WTC11 (cell line): Measurements from ENCODE around the gene TCHP. TPM values are rescaled to one million over a fixed set of nuclear protein-coding genes. Genes with fewer than 3 reads are reported as not detected.

Source experiments
- ATAC-seq: fragments of 200-7000 bp; cut with Tn5 transposase; 2 replicates; pipeline ENCODE4 v1.10.0; 2021; ENCODE audit warnings: mild to moderate bottlenecking, moderate library complexity
- CTCF ChIA-PET: fragments of 300-600 bp; sonication (Branson Sonifier 250); formaldehyde crosslinking; loops from one replicate; lab custom pipeline; 2021; ENCODE audit warnings: antibody characterized with exemption; lab: Charles Lee
- POLR2A ChIA-PET: fragments of 350-600 bp; sonication (Branson Sonifier 250); formaldehyde crosslinking; loops from one replicate; lab custom pipeline; 2021; ENCODE audit warnings: antibody characterized with exemption; lab: Charles Lee
- DNase-seq: peaks from one replicate; pipeline ENCODE4 v3.0.0; 2021; ENCODE audit warnings: low spot score
- H3K27ac Mint-ChIP-seq: 2 replicates; pipeline ENCODE4 v1.8.0; 2021; ENCODE audit warnings: mixed read lengths
- H3K27me3 Mint-ChIP-seq: 2 replicates; pipeline ENCODE4 v1.8.0; 2021; ENCODE audit warnings: low read depth, mild to moderate bottlenecking, moderate library complexity, mixed read lengths
- H3K36me3 Mint-ChIP-seq: 2 replicates; pipeline ENCODE4 v1.8.0; 2021; ENCODE audit warnings: mixed read lengths
- H3K4me1 Mint-ChIP-seq: 2 replicates; pipeline ENCODE4 v1.8.0; 2022; ENCODE audit warnings: mixed read lengths
- H3K4me3 Mint-ChIP-seq: 2 replicates; pipeline ENCODE4 v1.8.0; 2021; ENCODE audit warnings: mild to moderate bottlenecking, moderate library complexity, mixed read lengths
- H3K9me3 Mint-ChIP-seq: 2 replicates; pipeline ENCODE4 v1.8.0; 2021; ENCODE audit warnings: mixed read lengths
- ATF1 ChIP-seq: sonication (generic); formaldehyde crosslinking; IDR thresholded peaks from 2 replicates; pipeline ENCODE4 v1.8.1; 2023; ENCODE audit warnings: mild to moderate bottlenecking, moderate library complexity, missing genetic modification reagents
- CBFB ChIP-seq: sonication (generic); formaldehyde crosslinking; IDR thresholded peaks from 2 replicates; pipeline ENCODE4 v1.8.1; 2022; ENCODE audit warnings: mild to moderate bottlenecking, low read depth, missing genetic modification reagents
- CREB1 ChIP-seq: sonication (generic); formaldehyde crosslinking; IDR thresholded peaks from 2 replicates; pipeline ENCODE4 v1.8.0; 2023; ENCODE audit warnings: mild to moderate bottlenecking, missing genetic modification reagents
- CREM ChIP-seq: sonication (generic); formaldehyde crosslinking; IDR thresholded peaks from 2 replicates; pipeline ENCODE4 v1.8.1; 2022; ENCODE audit warnings: mild to moderate bottlenecking, missing genetic modification reagents, moderate library complexity
- ELF4 ChIP-seq: sonication (generic); formaldehyde crosslinking; IDR thresholded peaks from 2 replicates; pipeline ENCODE4 v1.8.1; 2022; ENCODE audit warnings: low read depth, mild to moderate bottlenecking, moderate library complexity, missing genetic modification reagents
- ETV6 ChIP-seq: sonication (generic); formaldehyde crosslinking; IDR thresholded peaks from 2 replicates; pipeline ENCODE4 v1.8.1; 2022; ENCODE audit warnings: mild to moderate bottlenecking, missing genetic modification reagents
- FOXK1 ChIP-seq: sonication (generic); formaldehyde crosslinking; IDR thresholded peaks from 2 replicates; pipeline ENCODE4 v1.8.0; 2022; ENCODE audit warnings: mild to moderate bottlenecking, moderate library complexity, missing genetic modification reagents
- MXD4 ChIP-seq: fragments of 250-450 bp; sonication (Bioruptor Pico); IDR thresholded peaks from 2 replicates; pipeline ENCODE4 v1.8.0; 2021; ENCODE audit warnings: mild to moderate bottlenecking, moderate library complexity, borderline replicate concordance
- SOX15 ChIP-seq: fragments of 250-450 bp; sonication (Bioruptor Pico); IDR thresholded peaks from 2 replicates; pipeline ENCODE4 v1.9.0; 2021; ENCODE audit warnings: mild to moderate bottlenecking
- TP53 ChIP-seq: sonication (generic); formaldehyde crosslinking; IDR thresholded peaks from 2 replicates; pipeline ENCODE4 v1.8.1; 2023; ENCODE audit warnings: mild to moderate bottlenecking, missing genetic modification reagents
- ZNF232 ChIP-seq: sonication (generic); formaldehyde crosslinking; IDR thresholded peaks from 2 replicates; pipeline ENCODE4 v1.8.0; 2022; ENCODE audit warnings: mild to moderate bottlenecking, missing genetic modification reagents
- ZNF396 ChIP-seq: fragments of 250-450 bp; sonication (Bioruptor Pico); IDR thresholded peaks from 2 replicates; pipeline ENCODE4 v1.8.0; 2021; ENCODE audit warnings: mild to moderate bottlenecking, moderate library complexity, borderline replicate concordance
- total RNA-seq: library from RNA; stranded (reverse); gene quantifications from 3 replicates; pipeline ENCODE4 v1.2.3, GENCODE V29; 2021
- TF ChIP-seq, protein P1 (sequence below): fragments of 250-450 bp; sonication (Bioruptor Pico); IDR thresholded peaks from 2 replicates; pipeline ENCODE4 v1.9.0; 2021; ENCODE audit warnings: mild to moderate bottlenecking
- TF ChIP-seq, protein P2 (sequence below): fragments of 250-450 bp; sonication (Bioruptor Pico); conservative IDR thresholded peaks from 2 replicates; pipeline ENCODE4 v1.9.0; 2021; ENCODE audit warnings: mild to moderate bottlenecking
- TF ChIP-seq, protein P3 (sequence below): sonication (generic); formaldehyde crosslinking; IDR thresholded peaks from 2 replicates; pipeline ENCODE4 v1.8.0; 2022; ENCODE audit warnings: mild to moderate bottlenecking, missing genetic modification reagents
- TF ChIP-seq, protein P4 (sequence below): sonication (generic); formaldehyde crosslinking; IDR thresholded peaks from 2 replicates; pipeline ENCODE4 v1.8.1; 2022; ENCODE audit warnings: missing genetic modification reagents, borderline replicate concordance
- TF ChIP-seq, protein P5 (sequence below): sonication (generic); formaldehyde crosslinking; IDR thresholded peaks from 2 replicates; pipeline ENCODE4 v1.8.1; 2023; ENCODE audit warnings: mild to moderate bottlenecking, missing genetic modification reagents, moderate library complexity
- TF ChIP-seq, protein P6 (sequence below): sonication (generic); formaldehyde crosslinking; IDR thresholded peaks from 2 replicates; pipeline ENCODE4 v1.8.0; 2023; ENCODE audit warnings: mild to moderate bottlenecking, missing genetic modification reagents
- TF ChIP-seq, protein P7 (sequence below): sonication (generic); formaldehyde crosslinking; IDR thresholded peaks from 2 replicates; pipeline ENCODE4 v1.8.1; 2022; ENCODE audit warnings: mild to moderate bottlenecking, moderate library complexity, missing genetic modification reagents

TCHP gene
- total RNA-seq, 1 experiment from 2014 or later = 7.9 TPM

DNA sequence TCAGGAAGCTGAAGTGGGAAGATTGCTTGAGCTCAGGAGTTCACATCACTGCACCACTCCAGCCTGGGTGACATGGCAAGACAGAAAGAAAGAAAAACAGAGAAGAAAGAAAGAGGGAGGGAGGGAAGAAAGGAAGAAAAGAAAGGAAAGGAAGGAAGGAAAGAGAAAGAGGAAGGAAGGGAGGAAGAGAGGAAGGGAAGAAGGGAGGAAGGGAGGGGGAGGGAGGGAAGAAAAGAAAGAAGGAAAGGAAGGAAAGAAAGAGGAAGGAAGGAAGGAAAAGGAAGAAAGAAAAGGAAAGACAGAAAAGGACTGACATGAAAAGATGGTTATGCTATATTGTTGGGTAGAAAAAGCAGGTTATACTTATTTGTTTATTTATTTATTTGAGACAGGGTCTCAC, 23.7 kb upstream of the TCHP start (continued):
- TF ChIP-seq, protein P1, sequence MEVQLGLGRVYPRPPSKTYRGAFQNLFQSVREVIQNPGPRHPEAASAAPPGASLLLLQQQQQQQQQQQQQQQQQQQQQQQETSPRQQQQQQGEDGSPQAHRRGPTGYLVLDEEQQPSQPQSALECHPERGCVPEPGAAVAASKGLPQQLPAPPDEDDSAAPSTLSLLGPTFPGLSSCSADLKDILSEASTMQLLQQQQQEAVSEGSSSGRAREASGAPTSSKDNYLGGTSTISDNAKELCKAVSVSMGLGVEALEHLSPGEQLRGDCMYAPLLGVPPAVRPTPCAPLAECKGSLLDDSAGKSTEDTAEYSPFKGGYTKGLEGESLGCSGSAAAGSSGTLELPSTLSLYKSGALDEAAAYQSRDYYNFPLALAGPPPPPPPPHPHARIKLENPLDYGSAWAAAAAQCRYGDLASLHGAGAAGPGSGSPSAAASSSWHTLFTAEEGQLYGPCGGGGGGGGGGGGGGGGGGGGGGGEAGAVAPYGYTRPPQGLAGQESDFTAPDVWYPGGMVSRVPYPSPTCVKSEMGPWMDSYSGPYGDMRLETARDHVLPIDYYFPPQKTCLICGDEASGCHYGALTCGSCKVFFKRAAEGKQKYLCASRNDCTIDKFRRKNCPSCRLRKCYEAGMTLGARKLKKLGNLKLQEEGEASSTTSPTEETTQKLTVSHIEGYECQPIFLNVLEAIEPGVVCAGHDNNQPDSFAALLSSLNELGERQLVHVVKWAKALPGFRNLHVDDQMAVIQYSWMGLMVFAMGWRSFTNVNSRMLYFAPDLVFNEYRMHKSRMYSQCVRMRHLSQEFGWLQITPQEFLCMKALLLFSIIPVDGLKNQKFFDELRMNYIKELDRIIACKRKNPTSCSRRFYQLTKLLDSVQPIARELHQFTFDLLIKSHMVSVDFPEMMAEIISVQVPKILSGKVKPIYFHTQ (CRISPR knock-in tag) = no peak
- TF ChIP-seq ELF4 (CRISPR knock-in tag) (no peak), MXD4 (CRISPR knock-in tag) (no peak), ATF1 (CRISPR knock-in tag) (no peak)
- TF ChIP-seq, protein P2, sequence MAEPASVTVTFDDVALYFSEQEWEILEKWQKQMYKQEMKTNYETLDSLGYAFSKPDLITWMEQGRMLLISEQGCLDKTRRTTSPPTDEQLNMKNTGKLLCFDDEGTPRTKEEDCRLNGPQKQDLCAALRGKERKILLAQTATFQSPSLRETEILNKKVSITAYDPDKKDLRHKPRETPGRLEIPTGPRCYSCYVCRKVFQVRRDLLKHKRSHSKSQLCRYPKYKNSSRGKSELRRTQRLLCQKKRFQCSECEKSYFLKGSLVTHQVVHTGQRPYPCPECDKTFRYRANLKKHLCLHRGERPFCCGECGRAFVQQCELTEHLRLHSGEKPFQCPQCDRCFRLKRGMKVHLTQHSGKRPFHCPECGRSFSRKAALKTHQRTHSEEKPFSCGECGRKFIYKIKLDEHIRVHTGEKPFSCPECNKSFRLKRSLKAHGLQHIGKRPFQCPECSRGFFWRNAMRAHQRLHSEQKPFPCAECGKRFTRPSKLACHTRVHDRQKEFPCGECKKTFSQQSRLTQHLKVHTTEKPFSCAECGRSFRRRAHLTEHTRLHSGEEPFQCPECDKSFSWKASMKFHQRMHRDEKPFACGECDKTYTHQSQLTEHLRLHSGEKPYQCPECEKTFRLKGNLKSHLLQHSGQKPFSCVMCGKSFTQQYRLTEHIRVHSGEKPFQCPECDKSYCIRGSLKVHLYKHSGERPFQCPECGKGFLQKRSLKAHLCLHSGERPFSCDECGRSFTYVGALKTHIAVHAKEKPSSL = no peak
- TF ChIP-seq, protein P3, sequence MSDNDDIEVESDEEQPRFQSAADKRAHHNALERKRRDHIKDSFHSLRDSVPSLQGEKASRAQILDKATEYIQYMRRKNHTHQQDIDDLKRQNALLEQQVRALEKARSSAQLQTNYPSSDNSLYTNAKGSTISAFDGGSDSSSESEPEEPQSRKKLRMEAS (CRISPR knock-in tag) = no peak
- TF ChIP-seq, protein P4, sequence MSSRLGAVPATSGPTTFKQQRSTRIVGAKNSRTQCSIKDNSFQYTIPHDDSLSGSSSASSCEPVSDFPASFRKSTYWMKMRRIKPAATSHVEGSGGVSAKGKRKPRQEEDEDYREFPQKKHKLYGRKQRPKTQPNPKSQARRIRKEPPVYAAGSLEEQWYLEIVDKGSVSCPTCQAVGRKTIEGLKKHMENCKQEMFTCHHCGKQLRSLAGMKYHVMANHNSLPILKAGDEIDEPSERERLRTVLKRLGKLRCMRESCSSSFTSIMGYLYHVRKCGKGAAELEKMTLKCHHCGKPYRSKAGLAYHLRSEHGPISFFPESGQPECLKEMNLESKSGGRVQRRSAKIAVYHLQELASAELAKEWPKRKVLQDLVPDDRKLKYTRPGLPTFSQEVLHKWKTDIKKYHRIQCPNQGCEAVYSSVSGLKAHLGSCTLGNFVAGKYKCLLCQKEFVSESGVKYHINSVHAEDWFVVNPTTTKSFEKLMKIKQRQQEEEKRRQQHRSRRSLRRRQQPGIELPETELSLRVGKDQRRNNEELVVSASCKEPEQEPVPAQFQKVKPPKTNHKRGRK (CRISPR knock-in tag) = no peak
- TF ChIP-seq, protein P5, sequence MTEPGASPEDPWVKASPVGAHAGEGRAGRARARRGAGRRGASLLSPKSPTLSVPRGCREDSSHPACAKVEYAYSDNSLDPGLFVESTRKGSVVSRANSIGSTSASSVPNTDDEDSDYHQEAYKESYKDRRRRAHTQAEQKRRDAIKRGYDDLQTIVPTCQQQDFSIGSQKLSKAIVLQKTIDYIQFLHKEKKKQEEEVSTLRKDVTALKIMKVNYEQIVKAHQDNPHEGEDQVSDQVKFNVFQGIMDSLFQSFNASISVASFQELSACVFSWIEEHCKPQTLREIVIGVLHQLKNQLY = no peak

DNA sequence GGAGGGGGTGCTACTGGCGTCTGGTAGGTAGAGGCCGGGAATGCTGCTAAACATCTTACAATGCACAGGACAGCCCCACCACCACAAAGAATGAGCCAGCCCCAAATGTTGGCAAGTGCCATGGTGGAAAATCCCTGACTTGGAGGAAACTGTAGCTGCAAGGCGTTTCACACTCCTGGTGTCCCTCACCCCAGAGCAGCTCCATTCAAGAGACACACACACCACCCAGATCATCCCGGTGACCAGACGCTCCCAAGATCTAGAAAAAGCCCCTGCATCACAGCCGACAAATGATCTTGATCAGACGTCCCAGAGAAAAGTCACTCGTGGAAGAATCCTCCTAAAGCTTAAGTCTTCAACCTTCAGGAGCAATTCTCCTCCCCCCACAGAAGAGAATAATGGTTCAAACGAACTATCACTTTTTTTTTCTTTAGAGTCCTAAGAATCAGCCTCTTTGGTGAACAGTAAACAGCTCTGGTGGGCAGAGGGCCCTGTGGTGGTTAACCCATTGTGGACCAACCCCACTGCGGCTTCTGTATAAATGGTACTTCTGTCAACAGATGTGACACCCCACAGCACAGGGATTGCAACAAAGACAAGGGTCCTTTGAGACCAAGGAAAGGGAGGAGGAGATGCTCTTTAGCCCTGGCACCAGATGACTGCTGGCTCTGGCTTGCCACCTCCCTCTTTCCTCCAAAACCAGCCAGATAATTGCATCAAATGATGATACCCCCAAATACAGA, 22.4 kb upstream of the TCHP start:
- DNase-seq (no peak), ATAC-seq (no peak)
- Mint-ChIP-seq H3K4me3 (no peak overlapping the region), H3K9me3 (no peaks in the 10 kb centered on the region), H3K27me3 (no peaks in the 10 kb centered on the region; the same call in 1 of the 2 replicates), H3K4me1 (peaks cover 48% of the 10 kb centered on the region)
- TF ChIP-seq ETV6 (no peak), CREM (CRISPR knock-in tag) (no peak), ZNF232 (no peak), TP53 (no peak), MXD4 (CRISPR knock-in tag) (no peak), SOX15 (CRISPR knock-in tag) (no peak), CREB1 (CRISPR knock-in tag) (no peak), ZNF396 (CRISPR knock-in tag) (no peak), CBFB (CRISPR knock-in tag) (no peak), FOXK1 (CRISPR knock-in tag) (no peak)
- TF ChIP-seq, protein P6, sequence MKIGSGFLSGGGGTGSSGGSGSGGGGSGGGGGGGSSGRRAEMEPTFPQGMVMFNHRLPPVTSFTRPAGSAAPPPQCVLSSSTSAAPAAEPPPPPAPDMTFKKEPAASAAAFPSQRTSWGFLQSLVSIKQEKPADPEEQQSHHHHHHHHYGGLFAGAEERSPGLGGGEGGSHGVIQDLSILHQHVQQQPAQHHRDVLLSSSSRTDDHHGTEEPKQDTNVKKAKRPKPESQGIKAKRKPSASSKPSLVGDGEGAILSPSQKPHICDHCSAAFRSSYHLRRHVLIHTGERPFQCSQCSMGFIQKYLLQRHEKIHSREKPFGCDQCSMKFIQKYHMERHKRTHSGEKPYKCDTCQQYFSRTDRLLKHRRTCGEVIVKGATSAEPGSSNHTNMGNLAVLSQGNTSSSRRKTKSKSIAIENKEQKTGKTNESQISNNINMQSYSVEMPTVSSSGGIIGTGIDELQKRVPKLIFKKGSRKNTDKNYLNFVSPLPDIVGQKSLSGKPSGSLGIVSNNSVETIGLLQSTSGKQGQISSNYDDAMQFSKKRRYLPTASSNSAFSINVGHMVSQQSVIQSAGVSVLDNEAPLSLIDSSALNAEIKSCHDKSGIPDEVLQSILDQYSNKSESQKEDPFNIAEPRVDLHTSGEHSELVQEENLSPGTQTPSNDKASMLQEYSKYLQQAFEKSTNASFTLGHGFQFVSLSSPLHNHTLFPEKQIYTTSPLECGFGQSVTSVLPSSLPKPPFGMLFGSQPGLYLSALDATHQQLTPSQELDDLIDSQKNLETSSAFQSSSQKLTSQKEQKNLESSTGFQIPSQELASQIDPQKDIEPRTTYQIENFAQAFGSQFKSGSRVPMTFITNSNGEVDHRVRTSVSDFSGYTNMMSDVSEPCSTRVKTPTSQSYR (CRISPR knock-in tag) = no peak
- TF ChIP-seq, protein P5 = no peak
- TF ChIP-seq, protein P7, sequence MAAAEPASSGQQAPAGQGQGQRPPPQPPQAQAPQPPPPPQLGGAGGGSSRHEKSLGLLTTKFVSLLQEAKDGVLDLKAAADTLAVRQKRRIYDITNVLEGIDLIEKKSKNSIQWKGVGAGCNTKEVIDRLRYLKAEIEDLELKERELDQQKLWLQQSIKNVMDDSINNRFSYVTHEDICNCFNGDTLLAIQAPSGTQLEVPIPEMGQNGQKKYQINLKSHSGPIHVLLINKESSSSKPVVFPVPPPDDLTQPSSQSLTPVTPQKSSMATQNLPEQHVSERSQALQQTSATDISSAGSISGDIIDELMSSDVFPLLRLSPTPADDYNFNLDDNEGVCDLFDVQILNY = no peak
- TF ChIP-seq, protein P2 = no peak
- TF ChIP-seq, all 79 proteins: peak for 0
- ChIA-PET POLR2A (no interaction called here), CTCF (interaction anchor here (1.2 to 2.7 kb wide), 3 partner anchors 24 to 33 kb away, joined by 4 to 12 read pairs (median 7); no protein-coding TSS in a partner anchor)
- H3K36me3 Mint-ChIP-seq = no peaks in the 10 kb centered on the region
- no peak overlapping the region for H3K27ac Mint-ChIP-seq
